ENCODE measurements around the gene KDM4C.
"Not testable (repeated sequence)": the region's sequence is repeated elsewhere in the genome, so short reads cannot be mapped to it uniquely, and the experiment has no call there.

The KDM4C gene

GRCh38 chr9:6931913-6932312, 174.1 kb downstream of the KDM4C start:
- DNase-seq (ENCODE audit: low read depth), result peak; percentile 93

GRCh38 chr9:6936103-6936502, 178.3 kb downstream of the KDM4C start:
- no peak for DNase-seq (ENCODE audit: low read depth)

- DNase-seq (ENCODE audit: low read depth), result no peak
These were observed 179.4 kb downstream of the KDM4C start for GRCh38 chr9:6937209-6937608.

- DNase-seq (ENCODE audit: low read depth), result peak; percentile 97
These were observed 180.7 kb downstream of the KDM4C start for GRCh38 chr9:6938447-6938846.

GRCh38 chr9:6938873-6939272, 181.1 kb downstream of the KDM4C start:
- no peak for DNase-seq (ENCODE audit: low read depth)

- DNase-seq (ENCODE audit: low read depth), result no peak
These were observed 183.7 kb downstream of the KDM4C start for GRCh38 chr9:6941501-6941900.

GRCh38 chr9:6942406-6942805, 184.6 kb downstream of the KDM4C start:
- no peak for DNase-seq (ENCODE audit: low read depth)

- no peak for DNase-seq (ENCODE audit: low read depth)
These were observed 185.5 kb downstream of the KDM4C start for GRCh38 chr9:6943293-6943692.

- DNase-seq (ENCODE audit: low read depth), result no peak
These were observed 186.3 kb downstream of the KDM4C start for GRCh38 chr9:6944093-6944551.

- DNase-seq (ENCODE audit: low read depth), result peak; percentile 47
These were observed 187.1 kb downstream of the KDM4C start for GRCh38 chr9:6944896-6945295.

- no peak for DNase-seq (ENCODE audit: low read depth)
These were observed 188.0 kb downstream of the KDM4C start for GRCh38 chr9:6945816-6946215.

- no peak for DNase-seq (ENCODE audit: low read depth)
These were observed 188.9 kb downstream of the KDM4C start for GRCh38 chr9:6946583-6947166.

GRCh38 chr9:6948921-6949320, 191.1 kb downstream of the KDM4C start:
- DNase-seq (ENCODE audit: low read depth), result not testable (repeated sequence)

GRCh38 chr9:6955251-6955921, 197.6 kb downstream of the KDM4C start:
- DNase-seq (ENCODE audit: low read depth), result peak; percentile 76

- DNase-seq (ENCODE audit: low read depth), result no peak
These were observed 199.1 kb downstream of the KDM4C start for GRCh38 chr9:6956879-6957278.

- no peak for DNase-seq (ENCODE audit: low read depth)
These were observed 201.7 kb downstream of the KDM4C start for GRCh38 chr9:6959270-6960000.

GRCh38 chr9:6960777-6961176, 203.0 kb downstream of the KDM4C start:
- no peak for DNase-seq (ENCODE audit: low read depth)

GRCh38 chr9:6961845-6962522, 204.2 kb downstream of the KDM4C start:
- DNase-seq (ENCODE audit: low read depth), result no peak

- no peak for DNase-seq (ENCODE audit: low read depth)
These were observed 207.8 kb downstream of the KDM4C start for GRCh38 chr9:6965566-6965965.

- peak; percentile 81 for DNase-seq (ENCODE audit: low read depth)
These were observed 210.5 kb downstream of the KDM4C start for GRCh38 chr9:6968271-6968670.

- no peak for DNase-seq (ENCODE audit: low read depth)
These were observed 212.0 kb downstream of the KDM4C start for GRCh38 chr9:6969805-6970204.

- DNase-seq (ENCODE audit: low read depth), result no peak
These were observed 215.3 kb downstream of the KDM4C start for GRCh38 chr9:6973089-6973488.

GRCh38 chr9:6973762-6974161, 216.0 kb downstream of the KDM4C start:
- DNase-seq (ENCODE audit: low read depth), result peak; percentile 90

Data from amniotic epithelial cell (primary cell).